Bronchus fibroblast of lung (primary cell): ENCODE data around the gene CDC14B. TPM values are rescaled to one million over a fixed set of nuclear protein-coding genes. Genes with fewer than 3 reads are reported as not detected.

Source experiments
- total RNA-seq: library from RNA; depleted of rRNA; stranded (reverse); fragments of >200 nt; gene quantifications from 2 replicates; pipeline ENCODE4 v1.2.3, GENCODE V29; 2015

Gene CDC14B
- total RNA-seq, result 5.8 and 12.1 TPM in 2 replicates

DNA sequence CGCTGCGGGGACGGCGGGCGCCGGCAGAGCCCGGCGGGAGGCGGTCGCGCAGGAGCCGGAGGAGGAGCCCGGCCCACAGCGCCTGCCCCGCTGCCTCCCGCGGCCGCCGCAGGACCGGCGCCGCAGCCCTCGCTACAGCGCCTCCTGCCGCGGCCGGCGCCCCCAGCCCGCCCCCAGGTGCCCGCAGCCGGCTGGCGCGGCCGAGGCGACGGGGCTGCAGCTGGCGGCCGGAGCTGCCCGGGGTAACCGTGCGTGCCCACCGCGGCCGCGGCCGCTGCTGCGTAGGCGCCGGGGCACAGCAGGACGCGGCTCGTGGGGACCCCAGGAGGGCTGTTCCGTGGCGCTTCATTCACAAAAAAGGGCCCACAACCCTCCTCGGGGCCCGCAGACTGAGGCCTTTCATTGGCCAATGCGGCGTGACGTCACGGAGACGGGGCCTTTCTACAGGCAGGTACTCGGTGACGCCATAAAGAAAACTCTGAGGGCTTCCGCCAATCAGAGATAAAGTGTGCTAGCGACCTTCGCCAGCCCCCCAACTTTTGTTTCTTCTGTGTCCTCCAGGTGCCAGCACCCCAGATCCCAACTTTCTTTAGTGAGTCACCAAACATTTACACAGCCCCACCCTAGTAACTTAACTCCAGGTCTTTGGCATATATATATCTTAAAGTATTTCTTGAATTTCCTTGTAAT, at the start of gene CDC14B:
CDC14B (minus strand) TSS at position 353 of the 690 bp plus-strand sequence. CDS start 465 bp downstream, outside the sequence.

DNA sequence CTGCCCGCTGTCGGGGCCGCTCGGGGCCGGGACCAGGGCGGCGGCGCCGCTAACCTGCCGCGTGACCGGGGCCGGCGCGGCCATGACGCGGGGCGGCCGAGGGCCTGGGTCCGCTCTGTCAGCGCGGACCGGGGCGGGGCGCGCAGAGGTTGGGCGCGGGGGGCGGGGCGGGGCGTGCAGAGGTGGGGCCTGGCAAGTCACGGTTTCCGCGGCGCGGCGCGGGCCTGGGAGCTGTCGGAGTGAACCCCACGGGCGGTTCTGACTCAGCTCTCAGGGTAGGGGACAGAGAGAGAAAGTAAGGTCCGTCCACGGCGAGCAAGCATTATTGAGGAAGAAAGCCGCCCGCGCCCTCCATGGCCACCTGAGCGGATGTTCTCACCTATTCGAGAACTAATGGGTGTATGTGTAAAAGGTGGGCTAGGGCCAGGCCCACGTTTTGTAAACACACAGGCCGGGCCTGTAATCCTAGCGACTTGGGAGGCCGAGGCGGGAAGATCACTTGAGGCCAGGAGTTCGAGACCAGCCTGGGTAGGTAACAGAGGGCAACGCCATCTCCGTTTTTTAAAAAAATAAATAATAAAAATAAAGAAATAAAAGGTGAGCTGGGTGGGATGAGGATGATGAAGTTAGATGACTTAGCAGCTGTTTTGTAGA, 35.7 kb upstream of the CDC14B start, which contains the start of gene PRXL2C:
PRXL2C (minus strand) TSS at position 120 of the 654 bp plus-strand sequence; CDS start at position 84, 36 bp downstream.

Other genes with a start within 250 kb of the CDC14B start
- gene SLC35D2, start 236.1 kb downstream of the CDC14B start, total RNA-seq, result 24.7 and 29.1 TPM in 2 replicates
- 3.9 and 5.2 TPM in 2 replicates for gene ZNF367, start 201.5 kb downstream of the CDC14B start, total RNA-seq
- gene HABP4, start 169.7 kb downstream of the CDC14B start, total RNA-seq, result 14.3 and 19.3 TPM in 2 replicates
- 11.4 and 11.6 TPM in 2 replicates for gene PRXL2C, start 35.5 kb upstream of the CDC14B start, total RNA-seq
- 6.4 and 7.1 TPM in 2 replicates for gene ZNF510, start 158.2 kb upstream of the CDC14B start, total RNA-seq
- 2.2 and 2.5 TPM in 2 replicates for gene ZNF782, start 234.7 kb upstream of the CDC14B start, total RNA-seq